HEK293 (cell line): ENCODE results near the gene SMOC1.

ENCODE experiments used
- CTCF ChIP-seq: fragments of 450-650 bp; formaldehyde crosslinking; IDR thresholded peaks from 2 replicates; pipeline ENCODE4 v1.5.1; 2016; ENCODE audit warnings: missing biosample characterization, missing genetic modification characterization
- REST ChIP-seq: fragments of 450-650 bp; formaldehyde crosslinking; IDR thresholded peaks from 2 replicates; pipeline ENCODE4 v1.5.1; 2016; ENCODE audit warnings: missing biosample characterization, missing genetic modification characterization
- ZNF169 ChIP-seq: fragments of 450-650 bp; formaldehyde crosslinking; IDR thresholded peaks from 2 replicates; pipeline ENCODE4 v1.5.1; 2016; ENCODE audit warnings: missing biosample characterization, missing genetic modification characterization
- ZNF274 ChIP-seq, 2 experiments: fragments of 200-500 bp in 1 of 2; fragments of 450-650 bp in 1 of 2; sonication (Bioruptor generic) in 1 of 2; formaldehyde crosslinking in 1 of 2; IDR thresholded peaks; 2 replicates each; pipeline versions ENCODE4 v1.5.1 to v1.6.1; 2014 to 2016; ENCODE audit warnings: borderline replicate concordance in 1 of 2, inconsistent platforms in 1 of 2, low read length in 1 of 2, missing biosample characterization in 1 of 2, missing genetic modification characterization in 1 of 2
- ZNF639 ChIP-seq: fragments of 450-650 bp; formaldehyde crosslinking; IDR thresholded peaks from 2 replicates; pipeline ENCODE4 v1.5.1; 2016; ENCODE audit warnings: missing biosample characterization, missing genetic modification characterization
- ZNF76 ChIP-seq: fragments of 450-650 bp; formaldehyde crosslinking; IDR thresholded peaks from 2 replicates; pipeline ENCODE4; 2016; ENCODE audit warnings: low read depth, missing biosample characterization, missing genetic modification characterization, borderline replicate concordance

GRCh38 chr14:69930780-69931379 is 51.7 kb downstream of the SMOC1 start:
- no peak for TF ChIP-seq REST (tag by site-specific recombination)
- TF ChIP-seq ZNF274 (IDR thresholded peaks at IDR 0.05; ENCODE audit: low read length): no peak
- TF ChIP-seq ZNF274 (tag by site-specific recombination; IDR thresholded peaks at IDR 0.05; ENCODE audit: borderline replicate concordance): no peak
- TF ChIP-seq ZNF639 (tag by site-specific recombination): no peak
- no peak for TF ChIP-seq CTCF (tag by site-specific recombination)
- TF ChIP-seq ZNF76: no peak
- no peak for TF ChIP-seq ZNF169 (tag by site-specific recombination)
